ENCODE data around the gene PLA2G12B. TPM values are rescaled to one million over a fixed set of nuclear protein-coding genes. Genes with fewer than 3 reads are reported as not detected.

Gene PLA2G12B
- total RNA-seq, 1 experiment from 2014 or later: not detected

GRCh38 chr10:72895236-72895850 is 59.3 kb downstream of the PLA2G12B start:
- POLR2A ChIA-PET: interaction anchor here (0.7 kb wide), 1 partner anchor 31 kb away, joined by 3 read pairs; no protein-coding TSS in a partner anchor
- intact Hi-C loops (cut with micrococcal nuclease): no loop called here
- no peak overlapping the region for H3K27ac Mint-ChIP-seq (ENCODE audit: low read depth, unreplicated experiment)
- H3K4me3 Mint-ChIP-seq (ENCODE audit: unreplicated experiment): no peak overlapping the region
- no peaks in the 10 kb centered on the region for H3K9me3 Mint-ChIP-seq (ENCODE audit: unreplicated experiment)
- no peak for DNase-seq (ENCODE audit: unreplicated experiment)
- CTCF ChIA-PET: interaction anchor here (0.7 kb wide), 2 partner anchors 12 to 14 kb away, joined by 4 read pairs; no protein-coding TSS in a partner anchor
- TF ChIP-seq, protein P1, sequence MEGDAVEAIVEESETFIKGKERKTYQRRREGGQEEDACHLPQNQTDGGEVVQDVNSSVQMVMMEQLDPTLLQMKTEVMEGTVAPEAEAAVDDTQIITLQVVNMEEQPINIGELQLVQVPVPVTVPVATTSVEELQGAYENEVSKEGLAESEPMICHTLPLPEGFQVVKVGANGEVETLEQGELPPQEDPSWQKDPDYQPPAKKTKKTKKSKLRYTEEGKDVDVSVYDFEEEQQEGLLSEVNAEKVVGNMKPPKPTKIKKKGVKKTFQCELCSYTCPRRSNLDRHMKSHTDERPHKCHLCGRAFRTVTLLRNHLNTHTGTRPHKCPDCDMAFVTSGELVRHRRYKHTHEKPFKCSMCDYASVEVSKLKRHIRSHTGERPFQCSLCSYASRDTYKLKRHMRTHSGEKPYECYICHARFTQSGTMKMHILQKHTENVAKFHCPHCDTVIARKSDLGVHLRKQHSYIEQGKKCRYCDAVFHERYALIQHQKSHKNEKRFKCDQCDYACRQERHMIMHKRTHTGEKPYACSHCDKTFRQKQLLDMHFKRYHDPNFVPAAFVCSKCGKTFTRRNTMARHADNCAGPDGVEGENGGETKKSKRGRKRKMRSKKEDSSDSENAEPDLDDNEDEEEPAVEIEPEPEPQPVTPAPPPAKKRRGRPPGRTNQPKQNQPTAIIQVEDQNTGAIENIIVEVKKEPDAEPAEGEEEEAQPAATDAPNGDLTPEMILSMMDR (IDR thresholded peaks at IDR 0.05; ENCODE audit: unreplicated experiment): no peak
- no peaks in the 10 kb centered on the region for H3K36me3 Mint-ChIP-seq (ENCODE audit: insufficient read depth, unreplicated experiment)
- no peaks in the 10 kb centered on the region for H3K4me1 Mint-ChIP-seq (ENCODE audit: insufficient read depth, unreplicated experiment)
- H3K27me3 Mint-ChIP-seq (ENCODE audit: insufficient read depth, unreplicated experiment): no peaks in the 10 kb centered on the region
- BruUV-seq (replicated peaks): no TSS peak

DNA sequence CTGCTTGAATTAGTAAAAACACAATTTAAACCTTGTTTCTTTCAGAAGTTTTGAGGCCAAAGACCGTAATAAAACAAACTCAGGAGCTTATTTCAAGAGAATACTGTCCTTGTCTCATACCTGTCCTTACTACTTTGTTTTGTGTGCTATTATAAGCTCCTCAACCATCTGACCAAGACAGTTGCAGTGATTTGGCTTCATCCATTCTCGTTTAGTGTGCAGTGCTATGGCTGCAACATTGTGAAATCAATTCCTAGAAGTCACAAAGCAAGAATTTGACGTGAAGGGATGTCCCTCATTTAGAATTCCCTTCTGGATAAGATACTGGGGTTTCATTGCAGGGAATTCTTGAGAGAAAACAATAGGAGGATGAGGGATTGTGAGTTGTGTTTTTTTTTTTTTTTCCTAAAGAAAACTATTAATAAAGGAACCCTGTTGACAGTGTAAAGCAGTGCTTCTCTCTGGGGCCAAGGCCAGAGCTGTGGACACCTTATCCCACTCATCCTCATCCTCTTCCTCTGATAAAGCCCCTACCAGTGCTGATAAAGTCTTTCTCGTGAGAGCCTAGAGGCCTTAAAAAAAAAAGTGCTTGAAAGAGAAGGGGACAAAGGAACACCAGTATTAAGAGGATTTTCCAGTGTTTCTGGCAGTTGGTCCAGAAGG is 61.3 kb downstream of the PLA2G12B start, which contains the start of gene OIT3:
Gene OIT3 (plus strand): TSS at position 604 of the 663 bp plus-strand sequence. CDS start 60 bp downstream, outside the sequence.
- ChIA-PET CTCF (interaction anchor here (0.7 to 0.9 kb wide), 2 partner anchors 8 to 173 kb away, joined by 3 read pairs; no protein-coding TSS in a partner anchor), POLR2A (interaction anchor here (0.7 to 1.1 kb wide), 3 partner anchors 14 to 886 kb away, joined by 3 to 4 read pairs (median 3); partner anchors contain the start of gene MCU)
- DNase-seq (ENCODE audit: unreplicated experiment): no peak
- peaks cover 16% of the 10 kb centered on the region for H3K4me1 Mint-ChIP-seq (ENCODE audit: insufficient read depth, unreplicated experiment)
- H3K36me3 Mint-ChIP-seq (ENCODE audit: insufficient read depth, unreplicated experiment): peaks cover 1% of the 10 kb centered on the region
- no peaks in the 10 kb centered on the region for H3K27me3 Mint-ChIP-seq (ENCODE audit: insufficient read depth, unreplicated experiment)
- intact Hi-C loops (cut with micrococcal nuclease): no loop called here
- no peaks in the 10 kb centered on the region for H3K9me3 Mint-ChIP-seq (ENCODE audit: unreplicated experiment)
- TF ChIP-seq, protein P1 (IDR thresholded peaks at IDR 0.05; ENCODE audit: unreplicated experiment): no peak
- H3K27ac Mint-ChIP-seq (ENCODE audit: low read depth, unreplicated experiment): no peak within 1 kb of the TSS
- BruUV-seq (replicated peaks): no TSS peak
- no peak within 1 kb of the TSS for H3K4me3 Mint-ChIP-seq (ENCODE audit: unreplicated experiment)

DNA sequence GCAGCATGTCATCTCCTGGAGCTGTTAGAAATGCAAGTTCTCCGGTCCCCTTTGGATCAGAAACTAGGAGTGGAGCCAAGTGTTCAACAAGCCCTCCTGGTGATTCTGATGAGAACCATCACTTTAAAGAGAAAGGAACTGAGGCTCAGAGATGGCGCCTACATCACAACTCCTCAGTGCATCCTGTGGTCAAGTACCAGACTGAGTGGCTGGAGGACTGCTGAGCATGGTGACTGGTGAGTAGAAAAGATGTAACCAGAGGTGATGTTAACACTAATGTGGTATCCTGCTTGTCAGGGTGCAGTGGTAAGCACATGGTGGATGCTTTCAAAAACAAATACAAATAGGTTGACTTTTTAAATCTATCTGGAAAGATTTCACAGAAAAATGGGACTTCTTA is 64.5 kb downstream of the PLA2G12B start:
- no peak for DNase-seq (ENCODE audit: unreplicated experiment)
- ChIA-PET POLR2A (interaction anchor here (0.6 to 1.5 kb wide), 5 partner anchors 9 to 337 kb away, joined by 3 read pairs; no protein-coding TSS in a partner anchor), CTCF (no interaction called here)
- intact Hi-C loops (cut with micrococcal nuclease): no loop called here
- H3K27me3 Mint-ChIP-seq (ENCODE audit: insufficient read depth, unreplicated experiment): no peaks in the 10 kb centered on the region
- H3K36me3 Mint-ChIP-seq (ENCODE audit: insufficient read depth, unreplicated experiment): peaks cover 12% of the 10 kb centered on the region
- peaks cover 17% of the 10 kb centered on the region for H3K4me1 Mint-ChIP-seq (ENCODE audit: insufficient read depth, unreplicated experiment)
- H3K27ac Mint-ChIP-seq (ENCODE audit: low read depth, unreplicated experiment): peak overlapping the region; percentile 26
- H3K4me3 Mint-ChIP-seq (ENCODE audit: unreplicated experiment): no peak overlapping the region
- BruUV-seq (replicated peaks): no TSS peak
- no peaks in the 10 kb centered on the region for H3K9me3 Mint-ChIP-seq (ENCODE audit: unreplicated experiment)
- TF ChIP-seq, protein P1 (IDR thresholded peaks at IDR 0.05; ENCODE audit: unreplicated experiment): no peak

DNA sequence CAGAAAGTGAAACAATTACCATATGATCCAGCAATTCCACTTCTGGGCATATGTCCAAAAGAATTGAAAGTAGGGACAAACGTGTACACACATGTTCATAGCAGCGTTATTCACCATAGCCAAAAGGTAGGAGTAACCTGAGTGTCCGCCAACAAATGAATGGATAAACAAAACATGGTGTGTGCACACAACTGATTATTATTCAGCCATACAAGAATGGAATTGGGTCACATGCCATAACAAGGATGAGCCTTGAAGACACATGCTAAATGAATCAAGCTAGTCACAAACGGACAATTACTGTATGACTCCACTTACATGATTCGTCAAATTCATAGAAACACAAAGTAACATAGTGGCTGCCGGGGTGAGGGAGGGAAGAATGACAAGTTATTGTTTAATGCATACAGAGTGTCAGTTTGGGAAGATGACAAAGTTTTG is 65.2 kb downstream of the PLA2G12B start:
- no peaks in the 10 kb centered on the region for H3K27me3 Mint-ChIP-seq (ENCODE audit: insufficient read depth, unreplicated experiment)
- no peaks in the 10 kb centered on the region for H3K9me3 Mint-ChIP-seq (ENCODE audit: unreplicated experiment)
- peak overlapping the region; percentile 26 for H3K27ac Mint-ChIP-seq (ENCODE audit: low read depth, unreplicated experiment)
- BruUV-seq (replicated peaks): no TSS peak
- POLR2A ChIA-PET: interaction anchor here (0.6 to 1.7 kb wide), 10 partner anchors 9 to 745 kb away, joined by 3 to 8 read pairs (median 3); no protein-coding TSS in a partner anchor
- TF ChIP-seq, protein P1 (IDR thresholded peaks at IDR 0.05; ENCODE audit: unreplicated experiment): no peak
- H3K4me1 Mint-ChIP-seq (ENCODE audit: insufficient read depth, unreplicated experiment): peaks cover 17% of the 10 kb centered on the region
- peaks cover 18% of the 10 kb centered on the region for H3K36me3 Mint-ChIP-seq (ENCODE audit: insufficient read depth, unreplicated experiment)
- CTCF ChIA-PET: interaction anchor here (0.6 to 0.7 kb wide), 3 partner anchors 105 to 1421 kb away, joined by 3 to 5 read pairs (median 3); no protein-coding TSS in a partner anchor
- DNase-seq (ENCODE audit: unreplicated experiment): peak; percentile 98
- H3K4me3 Mint-ChIP-seq (ENCODE audit: unreplicated experiment): no peak overlapping the region
- intact Hi-C loops (cut with micrococcal nuclease): loop anchor here (10.0 kb wide), 1 partner anchor 155 kb away; no protein-coding TSS in a partner anchor
